ENCODE results near the gene PHAF1. TPM values are rescaled to one million over a fixed set of nuclear protein-coding genes. Genes with fewer than 3 reads are reported as not detected.

PHAF1 gene
- total and polyA plus RNA-seq, 2 of the 13 experiments (the other 11 are each of a cell fraction or from before 2014, with no cell fraction given), result 48.3 to 174 TPM

GRCh38 chr16:67109407-67110135 lies at the start of gene PHAF1 (continued):
- TF ChIP-seq, protein P1, sequence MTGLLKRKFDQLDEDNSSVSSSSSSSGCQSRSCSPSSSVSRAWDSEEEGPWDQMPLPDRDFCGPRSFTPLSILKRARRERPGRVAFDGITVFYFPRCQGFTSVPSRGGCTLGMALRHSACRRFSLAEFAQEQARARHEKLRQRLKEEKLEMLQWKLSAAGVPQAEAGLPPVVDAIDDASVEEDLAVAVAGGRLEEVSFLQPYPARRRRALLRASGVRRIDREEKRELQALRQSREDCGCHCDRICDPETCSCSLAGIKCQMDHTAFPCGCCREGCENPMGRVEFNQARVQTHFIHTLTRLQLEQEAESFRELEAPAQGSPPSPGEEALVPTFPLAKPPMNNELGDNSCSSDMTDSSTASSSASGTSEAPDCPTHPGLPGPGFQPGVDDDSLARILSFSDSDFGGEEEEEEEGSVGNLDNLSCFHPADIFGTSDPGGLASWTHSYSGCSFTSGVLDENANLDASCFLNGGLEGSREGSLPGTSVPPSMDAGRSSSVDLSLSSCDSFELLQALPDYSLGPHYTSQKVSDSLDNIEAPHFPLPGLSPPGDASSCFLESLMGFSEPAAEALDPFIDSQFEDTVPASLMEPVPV (CRISPR knock-in tag; IDR thresholded peaks at IDR 0.05), result peak; percentile 22; the same call in 1 of the 2 replicates
- TF ChIP-seq SALL1 (CRISPR knock-in tag; IDR thresholded peaks at IDR 0.05) (peak; percentile 88), FOXK1 (CRISPR knock-in tag; IDR thresholded peaks at IDR 0.05; ENCODE audit: borderline replicate concordance, low read depth) (peak; percentile 64), ZNF280B (CRISPR knock-in tag; IDR thresholded peaks at IDR 0.05; ENCODE audit: borderline replicate concordance) (no peak), ZNF792 (CRISPR knock-in tag; IDR thresholded peaks at IDR 0.05) (peak; percentile 71; the same call in 1 of the 2 replicates), ATF7 (IDR thresholded peaks at IDR 0.05) (no peak), ATF7 (CRISPR knock-in tag; IDR thresholded peaks at IDR 0.05) (no peak), IRX3 (CRISPR knock-in tag; IDR thresholded peaks at IDR 0.05; ENCODE audit: borderline replicate concordance, low read depth) (no peak; the same call in 1 of the 2 replicates), MBNL3 (CRISPR knock-in tag; conservative IDR thresholded peaks at IDR 0.05) (no peak), HHEX (CRISPR knock-in tag; IDR thresholded peaks at IDR 0.05) (no peak), ELK4 (CRISPR knock-in tag; IDR thresholded peaks at IDR 0.05; ENCODE audit: borderline replicate concordance) (no peak), SALL2 (CRISPR knock-in tag; IDR thresholded peaks at IDR 0.05) (peak; percentile 89; the same call in 1 of the 2 replicates), E2F1 (CRISPR knock-in tag; IDR thresholded peaks at IDR 0.05) (peak; percentile 87; the same call in 1 of the 2 replicates)
- TF ChIP-seq, protein P2, sequence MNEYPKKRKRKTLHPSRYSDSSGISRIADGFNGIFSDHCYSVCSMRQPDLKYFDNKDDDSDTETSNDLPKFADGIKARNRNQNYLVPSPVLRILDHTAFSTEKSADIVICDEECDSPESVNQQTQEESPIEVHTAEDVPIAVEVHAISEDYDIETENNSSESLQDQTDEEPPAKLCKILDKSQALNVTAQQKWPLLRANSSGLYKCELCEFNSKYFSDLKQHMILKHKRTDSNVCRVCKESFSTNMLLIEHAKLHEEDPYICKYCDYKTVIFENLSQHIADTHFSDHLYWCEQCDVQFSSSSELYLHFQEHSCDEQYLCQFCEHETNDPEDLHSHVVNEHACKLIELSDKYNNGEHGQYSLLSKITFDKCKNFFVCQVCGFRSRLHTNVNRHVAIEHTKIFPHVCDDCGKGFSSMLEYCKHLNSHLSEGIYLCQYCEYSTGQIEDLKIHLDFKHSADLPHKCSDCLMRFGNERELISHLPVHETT (CRISPR knock-in tag; conservative IDR thresholded peaks at IDR 0.05), result peak; percentile 32
- TF ChIP-seq, protein P3, sequence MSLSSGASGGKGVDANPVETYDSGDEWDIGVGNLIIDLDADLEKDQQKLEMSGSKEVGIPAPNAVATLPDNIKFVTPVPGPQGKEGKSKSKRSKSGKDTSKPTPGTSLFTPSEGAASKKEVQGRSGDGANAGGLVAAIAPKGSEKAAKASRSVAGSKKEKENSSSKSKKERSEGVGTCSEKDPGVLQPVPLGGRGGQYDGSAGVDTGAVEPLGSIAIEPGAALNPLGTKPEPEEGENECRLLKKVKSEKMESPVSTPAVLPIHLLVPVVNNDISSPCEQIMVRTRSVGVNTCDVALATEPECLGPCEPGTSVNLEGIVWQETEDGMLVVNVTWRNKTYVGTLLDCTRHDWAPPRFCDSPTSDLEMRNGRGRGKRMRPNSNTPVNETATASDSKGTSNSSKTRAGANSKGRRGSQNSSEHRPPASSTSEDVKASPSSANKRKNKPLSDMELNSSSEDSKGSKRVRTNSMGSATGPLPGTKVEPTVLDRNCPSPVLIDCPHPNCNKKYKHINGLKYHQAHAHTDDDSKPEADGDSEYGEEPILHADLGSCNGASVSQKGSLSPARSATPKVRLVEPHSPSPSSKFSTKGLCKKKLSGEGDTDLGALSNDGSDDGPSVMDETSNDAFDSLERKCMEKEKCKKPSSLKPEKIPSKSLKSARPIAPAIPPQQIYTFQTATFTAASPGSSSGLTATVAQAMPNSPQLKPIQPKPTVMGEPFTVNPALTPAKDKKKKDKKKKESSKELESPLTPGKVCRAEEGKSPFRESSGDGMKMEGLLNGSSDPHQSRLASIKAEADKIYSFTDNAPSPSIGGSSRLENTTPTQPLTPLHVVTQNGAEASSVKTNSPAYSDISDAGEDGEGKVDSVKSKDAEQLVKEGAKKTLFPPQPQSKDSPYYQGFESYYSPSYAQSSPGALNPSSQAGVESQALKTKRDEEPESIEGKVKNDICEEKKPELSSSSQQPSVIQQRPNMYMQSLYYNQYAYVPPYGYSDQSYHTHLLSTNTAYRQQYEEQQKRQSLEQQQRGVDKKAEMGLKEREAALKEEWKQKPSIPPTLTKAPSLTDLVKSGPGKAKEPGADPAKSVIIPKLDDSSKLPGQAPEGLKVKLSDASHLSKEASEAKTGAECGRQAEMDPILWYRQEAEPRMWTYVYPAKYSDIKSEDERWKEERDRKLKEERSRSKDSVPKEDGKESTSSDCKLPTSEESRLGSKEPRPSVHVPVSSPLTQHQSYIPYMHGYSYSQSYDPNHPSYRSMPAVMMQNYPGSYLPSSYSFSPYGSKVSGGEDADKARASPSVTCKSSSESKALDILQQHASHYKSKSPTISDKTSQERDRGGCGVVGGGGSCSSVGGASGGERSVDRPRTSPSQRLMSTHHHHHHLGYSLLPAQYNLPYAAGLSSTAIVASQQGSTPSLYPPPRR (CRISPR knock-in tag; IDR thresholded peaks at IDR 0.05; ENCODE audit: borderline replicate concordance), result peak; percentile 70

All from HepG2 (cell line).